Bone marrow (tissue), 2 donors: ENCODE measurements around the gene ISM1.

Experiments
- DNase-seq, 2 donors: peaks; one replicate each; lab custom pipeline; 2025; lab: John Stamatoyannopoulos, UW

Gene ISM1

GRCh38 chr20:13283869-13284829 is 63.1 kb downstream of the ISM1 start:
- DNase-seq, result no peak

DNA sequence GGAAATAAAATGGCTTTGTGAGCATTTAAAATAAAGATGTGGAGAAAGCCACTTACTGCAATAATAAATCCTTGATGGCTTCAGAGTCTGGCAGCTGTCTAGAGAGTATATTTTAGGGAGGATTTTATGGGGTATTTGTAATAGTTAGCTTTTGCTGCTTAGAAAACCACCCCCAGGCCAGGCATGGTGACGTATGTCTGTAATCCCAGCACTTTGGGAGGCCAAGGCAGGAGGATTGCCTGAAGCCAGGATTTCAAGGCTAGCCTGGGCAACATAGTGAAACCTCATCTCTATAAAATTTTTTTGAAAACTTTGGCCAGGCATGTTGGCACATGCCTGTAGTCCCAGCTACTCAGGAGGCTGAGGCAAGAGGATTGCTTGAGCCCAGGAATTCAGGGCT is 63.8 kb downstream of the ISM1 start:
- no peak for DNase-seq

- DNase-seq, result no peak
Observed at GRCh38 chr20:13285408-13285807, 64.3 kb downstream of the ISM1 start.

DNA sequence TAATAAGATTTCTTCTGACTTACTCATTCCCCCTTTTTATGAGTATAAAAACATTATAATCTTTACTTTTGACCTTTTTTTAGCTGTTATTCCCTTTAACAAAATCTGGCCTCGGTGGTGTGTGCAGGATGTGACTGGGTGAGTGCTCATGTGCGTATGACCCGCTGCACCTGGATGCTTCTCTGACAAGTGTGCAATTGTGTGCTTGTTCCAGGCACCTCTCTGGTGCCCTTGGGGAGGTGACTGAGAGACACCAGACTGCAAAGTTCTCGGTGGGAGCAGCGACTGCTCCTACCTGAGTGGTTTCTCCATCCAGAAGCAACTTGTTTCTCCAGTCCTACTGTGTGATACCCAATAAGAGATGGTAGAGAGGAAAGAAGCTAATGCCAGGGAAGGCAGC is 65.0 kb downstream of the ISM1 start:
- no peak for DNase-seq

- no peak for DNase-seq
Observed at GRCh38 chr20:13286607-13287006, 65.5 kb downstream of the ISM1 start.

DNA sequence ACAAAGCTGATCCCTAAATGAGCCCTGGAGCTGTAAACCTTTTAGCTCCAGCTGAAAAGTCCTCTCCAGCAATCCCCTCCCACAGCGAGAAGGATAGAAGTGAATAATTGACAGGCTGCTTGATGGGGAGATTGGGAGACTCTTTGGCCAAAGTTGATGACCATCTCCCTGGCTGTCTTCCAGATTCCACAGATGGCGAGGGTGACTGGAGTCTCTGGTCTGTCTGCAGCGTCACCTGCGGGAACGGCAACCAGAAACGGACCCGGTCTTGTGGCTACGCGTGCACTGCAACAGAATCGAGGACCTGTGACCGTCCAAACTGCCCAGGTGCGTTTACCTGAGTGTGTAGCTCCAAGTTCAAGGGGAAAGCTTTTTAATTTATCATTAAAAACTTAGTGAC is 67.3 kb downstream of the ISM1 start:
- DNase-seq, result no peak

GRCh38 chr20:13289031-13289430 is 68.0 kb downstream of the ISM1 start:
- no peak for DNase-seq

DNA sequence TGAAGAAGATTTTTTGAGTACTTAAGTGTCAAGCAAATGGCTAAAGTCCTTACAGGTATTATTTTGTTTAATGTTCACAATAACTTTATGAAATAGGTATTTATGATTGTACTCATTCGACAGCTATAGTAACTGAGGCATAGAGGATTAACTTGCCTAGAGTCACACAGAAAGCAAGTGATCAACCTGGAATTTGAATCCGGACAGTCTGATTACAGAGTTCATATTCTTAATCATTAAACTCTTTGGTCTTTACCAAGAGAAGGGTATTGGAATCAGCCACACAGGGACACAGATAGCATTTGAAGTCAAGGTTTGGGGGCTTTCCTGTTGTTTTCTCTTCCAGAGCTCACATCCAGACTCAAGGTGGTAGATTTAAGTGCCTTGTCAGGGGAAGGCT is 69.7 kb downstream of the ISM1 start:
- DNase-seq, result no peak

GRCh38 chr20:13291157-13291556 is 70.1 kb downstream of the ISM1 start:
- DNase-seq, result no peak

- DNase-seq, result no peak
Observed at GRCh38 chr20:13292201-13292885, 71.3 kb downstream of the ISM1 start.

DNA sequence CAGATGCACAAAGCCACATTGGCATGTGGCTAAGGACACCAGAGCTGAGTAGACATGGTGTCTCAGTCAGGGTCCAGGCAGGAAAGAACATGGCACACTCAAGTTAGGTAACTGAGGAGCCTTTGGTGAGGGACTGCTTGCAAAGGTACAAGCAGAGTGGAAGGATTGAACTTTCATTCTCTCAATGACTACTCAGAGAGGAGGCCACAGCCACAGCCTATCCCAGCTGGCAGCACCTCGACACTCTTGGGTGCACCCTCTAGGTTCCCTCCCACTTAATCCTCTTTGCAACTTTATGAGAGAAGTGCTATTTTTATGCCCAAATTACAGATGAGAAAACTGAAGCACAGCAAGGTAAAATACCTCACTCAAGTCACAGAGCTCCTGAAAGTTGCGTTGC is 73.4 kb downstream of the ISM1 start:
- DNase-seq, result no peak

DNA sequence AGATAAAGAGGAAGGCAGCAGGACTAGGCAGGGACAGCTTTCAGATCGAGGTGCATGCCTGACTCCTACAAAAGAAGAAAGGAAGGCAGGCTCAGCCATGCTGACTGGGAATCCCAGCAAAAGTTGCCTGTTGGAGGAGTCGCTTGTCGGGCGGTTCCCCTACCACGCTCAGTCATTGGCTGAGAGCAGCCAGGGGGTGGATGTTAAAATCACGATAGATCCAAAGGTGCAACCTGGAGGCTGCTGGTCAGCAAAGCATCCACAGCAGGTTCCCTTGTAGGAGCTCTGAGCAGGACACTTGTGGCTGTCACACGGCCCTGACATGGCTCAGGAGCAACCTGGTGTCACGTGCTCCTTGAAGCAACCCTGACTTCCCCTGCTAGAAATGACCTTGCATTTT is 74.6 kb downstream of the ISM1 start:
- DNase-seq, result no peak

DNA sequence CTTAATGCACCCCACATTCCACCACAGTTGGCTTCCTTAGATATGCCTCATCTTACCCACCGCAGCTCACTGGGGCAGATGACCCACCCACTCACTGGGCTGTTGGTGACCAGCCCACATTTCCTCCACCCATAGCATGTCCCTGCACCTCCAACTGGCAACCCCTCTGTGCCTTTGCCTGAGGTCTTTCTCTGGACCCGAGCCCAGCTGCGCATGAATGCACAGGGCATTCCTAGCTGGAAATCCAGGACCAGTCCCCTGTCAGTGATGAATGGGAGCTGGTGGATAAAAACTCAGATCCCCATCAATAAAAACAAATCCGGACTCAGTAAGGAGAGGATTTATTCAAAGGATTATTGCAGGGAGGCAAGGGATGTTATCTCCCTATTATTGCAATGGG is 75.0 kb downstream of the ISM1 start:
- no peak for DNase-seq

GRCh38 chr20:13297147-13297899 is 76.2 kb downstream of the ISM1 start:
- no peak for DNase-seq

GRCh38 chr20:13298692-13299373 is 77.8 kb downstream of the ISM1 start:
- no peak for DNase-seq

- DNase-seq, result no peak
Observed at GRCh38 chr20:13299401-13299800, 78.3 kb downstream of the ISM1 start.

- no peak for DNase-seq
Observed at GRCh38 chr20:13301596-13301995, 80.5 kb downstream of the ISM1 start.

- no peak for DNase-seq
Observed at GRCh38 chr20:13302647-13303450, 81.8 kb downstream of the ISM1 start.

DNA sequence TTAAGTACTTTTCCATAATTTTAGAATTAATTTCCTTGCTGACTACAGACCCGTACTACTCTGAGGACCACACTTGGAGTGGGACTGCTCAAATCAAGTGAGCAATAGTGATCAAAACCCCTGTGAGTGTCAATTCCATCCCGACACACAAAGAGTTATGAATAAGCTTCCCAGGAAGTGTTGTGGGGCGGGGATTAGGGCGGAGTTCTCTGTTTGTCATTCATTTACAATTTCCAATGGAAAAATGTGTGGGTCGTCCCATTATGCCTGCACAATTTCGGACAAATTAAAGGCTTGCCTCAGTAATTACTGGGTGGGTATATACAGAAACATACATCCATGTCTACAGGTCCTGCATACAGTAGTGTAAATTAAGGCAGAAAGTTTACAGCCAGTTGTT is 84.2 kb downstream of the ISM1 start:
- DNase-seq, result no peak

- DNase-seq, result no peak
Observed at GRCh38 chr20:13307562-13308163, 86.6 kb downstream of the ISM1 start.

- no peak for DNase-seq
Observed at GRCh38 chr20:13312300-13312699, 91.2 kb downstream of the ISM1 start.
